Measurements from ENCODE around the gene KIF9. TPM values are rescaled to one million over a fixed set of nuclear protein-coding genes. Genes with fewer than 3 reads are reported as not detected.

KIF9 gene
- 10 to 100 TPM in 3 of 6 donors, 1 to 10 TPM in 3; 4.7 to 27.0 (median 11.3) TPM for total RNA-seq

GRCh38 chr3:47282424-47283192, at the start of gene KIF9, which contains the start of gene KLHL18:
Gene KIF9 (minus strand): TSS chr3:47282799. CDS start chr3:47277374, 5,425 bp downstream.
Gene KLHL18 (plus strand): TSS chr3:47282944. CDS start chr3:47282966, 22 bp downstream.
- DNase-seq, result peak; percentile 94 to 97
- TF ChIP-seq POLR2A (IDR thresholded peaks at IDR 0.05), result peak in 3 of 4 donors; percentile 60 to 80 (median 72)
- peak in 2 of 4 donors; percentile 46 to 64 for TF ChIP-seq EP300 (IDR thresholded peaks at IDR 0.05)
- TF ChIP-seq POLR2AphosphoS5 (IDR thresholded peaks at IDR 0.05), result peak; percentile 84 to 85
- peak in 3 of 6 experiments; percentile 17 to 31 (median 19) for TF ChIP-seq CTCF (IDR thresholded peaks at IDR 0.05)
- 0% methylated on average over 64 to 67 of the region's 82 CpGs for WGBS, 2 donors
- Histone ChIP-seq H3K9me3 (no peaks in the 10 kb centered on the region), H3K4me1 (peaks cover 24 to 50% (median 30%) of the 10 kb centered on the region in 4 donors), H3K27ac (peak within 1 kb of the TSS; percentile 93 to 97 (median 96)), H3K4me3 (peak within 1 kb of the TSS; percentile 65 to 97 (median 86)), H3K27me3 (no peaks in the 10 kb centered on the region), H3K36me3 (peaks cover 0 to 6% (median 1%) of the 10 kb centered on the region in 4 donors)
- peak; percentile 97 for ATAC-seq (ENCODE audit: low FRiP score in 2 of 2)

- 0 to 6% methylated on average over 2 of the region's 2 CpGs for WGBS, 2 donors
- Histone ChIP-seq H3K27ac (no peak overlapping the region), H3K4me3 (no peak overlapping the region), H3K36me3 (peaks cover 5 to 78% (median 45%) of the 10 kb centered on the region in 4 donors), H3K27me3 (no peaks in the 10 kb centered on the region), H3K4me1 (no peaks in the 10 kb centered on the region), H3K9me3 (no peaks in the 10 kb centered on the region)
- DNase-seq (peak in 1 of 2 donors; percentile 42), ATAC-seq (ENCODE audit: low FRiP score in 2 of 2) (peak; percentile 82 to 91)
- TF ChIP-seq CTCF (IDR thresholded peaks at IDR 0.05) (peak; percentile 39 to 73 (median 61)), POLR2A (IDR thresholded peaks at IDR 0.05) (no peak), EP300 (IDR thresholded peaks at IDR 0.05) (no peak), POLR2AphosphoS5 (IDR thresholded peaks at IDR 0.05) (no peak)
Observed at GRCh38 chr3:47324278-47324865, 41.8 kb upstream of the KIF9 start.

GRCh38 chr3:47323431-47324277, 41.1 kb upstream of the KIF9 start:
- H3K4me3 ChIP-seq, result no peak overlapping the region
- no peak for TF ChIP-seq CTCF (IDR thresholded peaks at IDR 0.05)
- no peak for TF ChIP-seq POLR2AphosphoS5 (IDR thresholded peaks at IDR 0.05)
- no peak for TF ChIP-seq EP300 (IDR thresholded peaks at IDR 0.05)
- no peak for TF ChIP-seq POLR2A (IDR thresholded peaks at IDR 0.05)
- peaks cover 0 to 6% (median 2%) of the 10 kb centered on the region in 4 donors for H3K4me1 ChIP-seq
- peaks cover 5 to 71% (median 42%) of the 10 kb centered on the region in 4 donors for H3K36me3 ChIP-seq
- H3K9me3 ChIP-seq, result no peaks in the 10 kb centered on the region
- 77 to 84% methylated on average over 8 of the region's 8 CpGs for WGBS, 2 donors
- DNase-seq, result no peak
- ATAC-seq (ENCODE audit: low FRiP score in 2 of 2), result peak; percentile 23 to 24
- no peak overlapping the region for H3K27ac ChIP-seq
- H3K27me3 ChIP-seq, result no peaks in the 10 kb centered on the region

GRCh38 chr3:47319956-47320355, 37.4 kb upstream of the KIF9 start:
- no peak overlapping the region for H3K27ac ChIP-seq
- TF ChIP-seq CTCF (IDR thresholded peaks at IDR 0.05), result no peak
- no peak for TF ChIP-seq EP300 (IDR thresholded peaks at IDR 0.05)
- no peak for TF ChIP-seq POLR2AphosphoS5 (IDR thresholded peaks at IDR 0.05)
- no peak for TF ChIP-seq POLR2A (IDR thresholded peaks at IDR 0.05)
- WGBS, 2 donors, result 46 to 50% methylated on average over 2 of the region's 2 CpGs
- no peak for ATAC-seq (ENCODE audit: low FRiP score in 2 of 2)
- H3K9me3 ChIP-seq, result no peaks in the 10 kb centered on the region
- peaks cover 4 to 23% (median 8%) of the 10 kb centered on the region in 4 donors for H3K4me1 ChIP-seq
- DNase-seq, result no peak
- H3K4me3 ChIP-seq, result no peak overlapping the region
- no peaks in the 10 kb centered on the region for H3K27me3 ChIP-seq
- H3K36me3 ChIP-seq, result peaks cover 5 to 50% (median 30%) of the 10 kb centered on the region in 4 donors
